WERI-Rb-1 (cell line): Measurements from ENCODE around the gene LRP3.
"Not testable (repeated sequence)": the region's sequence is repeated elsewhere in the genome, so short reads cannot be mapped to it uniquely, and the experiment has no call there.

Source experiments
- DNase-seq: peaks from one replicate; pipeline ENCODE4 v3.0.0-alpha.2; 2020
- H3K27ac ChIP-seq: fragments of 250-450 bp; sonication (Bioruptor Pico); 2 replicates; pipeline ENCODE4 v1.5.1; 2020; ENCODE audit warnings: mild to moderate bottlenecking, moderate library complexity
- H3K27me3 ChIP-seq: fragments of 250-450 bp; sonication (Bioruptor Pico); 2 replicates; pipeline ENCODE4 v1.5.1; 2021; ENCODE audit warnings: mild to moderate bottlenecking, low read depth, moderate library complexity; ENCODE audit not compliant: insufficient read depth, severe bottlenecking
- H3K36me3 ChIP-seq: fragments of 250-450 bp; sonication (Bioruptor Pico); 2 replicates; pipeline ENCODE4 v1.5.1; 2020; ENCODE audit warnings: mild to moderate bottlenecking, moderate library complexity
- H3K4me3 ChIP-seq: 2 replicates; pipeline ENCODE4 v1.5.1; 2011; ENCODE audit warnings: low read depth, mild to moderate bottlenecking, control low read depth, low read length
- H3K9me3 ChIP-seq: fragments of 250-450 bp; sonication (Bioruptor Pico); 2 replicates; pipeline ENCODE4 v1.5.1; 2021; ENCODE audit warnings: mild to moderate bottlenecking, moderate library complexity; ENCODE audit not compliant: severe bottlenecking
- CTCF ChIP-seq: IDR thresholded peaks from 2 replicates; pipeline ENCODE4 v1.5.1; 2011; ENCODE audit warnings: low read depth, mild to moderate bottlenecking, control low read depth, inconsistent platforms, low read length

The LRP3 gene

GRCh38 chr19:33216198-33216830 is 22.2 kb downstream of the LRP3 start:
- Histone ChIP-seq H3K9me3 (no peaks in the 10 kb centered on the region), H3K4me3 (no peak overlapping the region), H3K27ac (no peak overlapping the region), H3K27me3 (no peaks in the 10 kb centered on the region), H3K36me3 (no peaks in the 10 kb centered on the region)
- DNase-seq, result no peak
- no peak for TF ChIP-seq CTCF

DNA sequence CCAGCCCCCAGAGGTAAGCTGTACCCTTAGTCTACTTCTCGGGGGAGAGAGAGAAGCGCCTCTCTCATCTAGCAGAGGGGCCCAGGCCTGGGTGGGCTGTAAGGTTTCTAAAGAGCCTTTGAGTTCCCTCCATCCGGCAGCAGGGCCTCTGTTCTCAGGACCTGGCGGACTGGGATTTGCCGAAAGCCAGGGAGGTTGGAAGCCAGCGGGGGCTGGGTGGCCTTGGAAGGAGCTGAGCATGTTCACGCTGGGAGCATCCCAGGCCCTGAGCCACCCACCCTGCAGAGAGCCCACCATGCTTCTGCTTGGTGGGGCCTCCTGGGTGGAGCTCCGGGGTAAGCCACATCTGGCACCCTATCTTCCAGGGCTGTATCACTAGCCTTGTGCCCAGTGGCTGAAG is 23.8 kb downstream of the LRP3 start:
- no peaks in the 10 kb centered on the region for H3K27me3 ChIP-seq
- no peak for DNase-seq
- no peak overlapping the region for H3K4me3 ChIP-seq
- no peak overlapping the region for H3K27ac ChIP-seq
- H3K36me3 ChIP-seq, result no peaks in the 10 kb centered on the region
- no peaks in the 10 kb centered on the region for H3K9me3 ChIP-seq
- no peak for TF ChIP-seq CTCF

- no peak overlapping the region for H3K27ac ChIP-seq
- H3K27me3 ChIP-seq, result no peaks in the 10 kb centered on the region
- no peaks in the 10 kb centered on the region for H3K9me3 ChIP-seq
- H3K4me3 ChIP-seq, result no peak overlapping the region
- peak; percentile 58 for TF ChIP-seq CTCF
- H3K36me3 ChIP-seq, result no peaks in the 10 kb centered on the region
- no peak for DNase-seq
Measured at GRCh38 chr19:33219261-33219815, 25.2 kb downstream of the LRP3 start.

DNA sequence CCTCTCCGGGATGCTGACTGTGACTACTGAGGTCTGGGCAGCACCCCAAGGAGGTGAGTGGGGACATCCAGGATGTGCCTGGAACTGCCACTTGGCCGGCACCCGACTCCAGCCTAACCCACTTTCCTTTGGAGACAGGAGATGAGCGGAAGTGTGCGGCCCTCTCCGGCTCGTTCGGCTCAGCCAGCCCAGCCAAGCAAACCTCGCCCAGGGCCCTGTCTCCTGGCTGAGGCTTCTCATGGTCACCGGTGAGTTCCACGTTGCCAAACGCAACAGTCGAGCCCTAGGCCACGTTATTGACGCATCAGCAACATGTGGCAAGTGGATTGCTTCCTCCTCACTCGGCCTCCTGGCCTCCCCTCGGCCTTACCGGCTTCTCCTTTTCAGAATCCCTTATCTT is 26.0 kb downstream of the LRP3 start:
- Histone ChIP-seq H3K9me3 (no peaks in the 10 kb centered on the region), H3K36me3 (no peaks in the 10 kb centered on the region), H3K27ac (no peak overlapping the region), H3K4me3 (no peak overlapping the region), H3K27me3 (peaks cover 3% of the 10 kb centered on the region)
- no peak for DNase-seq
- TF ChIP-seq CTCF, result no peak

- Histone ChIP-seq H3K27me3 (peaks cover 6% of the 10 kb centered on the region), H3K27ac (no peak overlapping the region), H3K4me3 (no peak overlapping the region), H3K9me3 (no peaks in the 10 kb centered on the region), H3K36me3 (no peaks in the 10 kb centered on the region)
- no peak for DNase-seq
- TF ChIP-seq CTCF, result no peak
Measured at GRCh38 chr19:33220735-33221134, 26.6 kb downstream of the LRP3 start.

DNA sequence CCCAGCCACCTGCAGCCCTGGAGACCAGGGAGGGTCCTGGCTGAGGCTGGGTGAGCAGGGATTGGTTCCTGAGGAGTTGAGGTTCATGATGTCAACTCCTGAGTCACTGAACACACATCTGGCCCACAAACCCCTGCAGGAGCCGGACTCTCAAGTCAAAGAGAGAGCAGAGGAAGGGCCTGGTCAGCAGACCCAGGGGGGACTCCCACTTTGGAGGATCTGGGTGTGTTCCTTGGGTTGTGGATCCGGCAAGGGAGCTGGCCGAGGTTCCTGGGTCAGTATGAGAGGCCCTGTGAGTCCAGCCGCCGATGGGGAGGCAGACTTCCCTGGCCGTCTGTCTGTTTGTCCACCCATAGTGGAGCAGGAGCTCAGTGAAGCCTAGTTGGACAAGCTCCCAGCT is 27.5 kb downstream of the LRP3 start:
- no peak for DNase-seq
- Histone ChIP-seq H3K27ac (no peak overlapping the region), H3K9me3 (no peaks in the 10 kb centered on the region), H3K4me3 (no peak overlapping the region), H3K36me3 (no peaks in the 10 kb centered on the region), H3K27me3 (peaks cover 15% of the 10 kb centered on the region)
- no peak for TF ChIP-seq CTCF

DNA sequence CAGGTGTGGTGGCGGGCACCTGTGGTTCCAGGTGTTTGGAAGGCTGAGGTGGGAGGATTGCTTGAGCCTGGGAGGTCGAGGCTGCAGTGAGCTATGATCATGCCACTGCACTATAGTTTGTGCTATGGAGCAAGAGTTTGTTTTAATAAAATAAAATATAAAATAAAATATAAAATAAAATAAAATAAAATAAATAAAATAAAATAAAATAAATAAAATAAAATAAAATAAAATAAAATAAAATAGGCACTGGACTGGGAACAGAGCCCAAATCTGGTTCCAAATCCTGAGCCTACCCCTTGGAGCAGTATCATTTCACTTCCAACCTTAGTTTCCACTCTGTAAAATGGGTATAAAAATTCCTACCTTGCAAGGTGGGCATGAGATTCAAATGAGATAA is 28.1 kb downstream of the LRP3 start:
- DNase-seq, H3K4me3 ChIP-seq, H3K36me3 ChIP-seq, H3K27ac ChIP-seq, H3K9me3 ChIP-seq: not testable (repeated sequence)
- peaks cover 18% of the 10 kb centered on the region for H3K27me3 ChIP-seq
